22Rv1 (cell line): Measurements from ENCODE around the gene CMTM4.

Source experiments
- H3K27ac ChIP-seq: fragments of 450-650 bp; 2 replicates; pipeline ENCODE4 v1.5.1; 2017
- CTCF ChIP-seq: fragments of 450-650 bp; IDR thresholded peaks from 2 replicates; pipeline ENCODE4 v1.5.1; 2017; ENCODE audit warnings: mild to moderate bottlenecking
- ZFX ChIP-seq: fragments of 450-650 bp; IDR thresholded peaks from 2 replicates; pipeline ENCODE4 v1.6.1; 2017; ENCODE audit warnings: antibody characterized with exemption, borderline replicate concordance

CMTM4 gene

DNA sequence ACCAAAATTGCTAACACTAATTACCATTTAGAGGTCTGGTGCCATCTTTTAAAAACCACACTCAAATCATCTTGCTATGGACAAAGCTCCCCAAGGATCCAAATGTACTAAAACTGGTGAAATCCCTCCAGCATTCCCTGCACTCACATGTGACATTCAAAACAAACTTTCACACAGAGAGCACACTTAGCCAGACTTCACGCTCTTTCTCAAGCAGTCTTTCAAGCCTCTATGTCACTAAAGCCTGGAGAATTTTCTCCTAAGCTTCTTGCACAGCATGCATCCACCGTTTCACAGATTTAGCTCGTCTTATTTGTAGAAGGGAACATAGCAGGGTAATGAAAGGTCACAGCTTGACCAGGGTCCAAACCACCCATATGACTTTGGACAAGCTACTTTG, 72.8 kb downstream of the CMTM4 start:
- no peak overlapping the region for H3K27ac ChIP-seq
- TF ChIP-seq CTCF = no peak
- no peak for TF ChIP-seq ZFX

GRCh38 chr16:66622863-66623262, 73.7 kb downstream of the CMTM4 start:
- H3K27ac ChIP-seq = no peak overlapping the region
- TF ChIP-seq CTCF (no peak), ZFX (no peak)

DNA sequence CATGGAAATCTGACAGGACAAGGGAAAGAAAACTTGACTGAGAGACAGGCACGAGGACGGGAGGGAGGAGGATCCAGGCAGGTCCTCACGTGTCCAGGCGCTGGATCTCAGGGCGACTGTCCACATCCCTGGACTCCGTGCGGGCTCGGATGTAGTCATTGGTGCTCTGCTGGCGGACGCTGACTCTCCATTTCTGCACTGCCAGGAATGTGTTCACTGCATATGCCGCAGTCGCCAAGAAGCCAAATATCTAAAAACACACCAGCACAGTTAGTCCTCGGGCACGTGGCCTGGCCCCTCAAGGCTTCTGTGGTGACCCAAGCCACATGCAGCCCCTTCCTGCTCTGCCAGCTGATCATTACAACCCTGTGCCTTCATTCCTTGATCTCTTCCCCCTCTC, 74.6 kb downstream of the CMTM4 start:
- TF ChIP-seq CTCF (no peak), ZFX (no peak)
- no peak overlapping the region for H3K27ac ChIP-seq

DNA sequence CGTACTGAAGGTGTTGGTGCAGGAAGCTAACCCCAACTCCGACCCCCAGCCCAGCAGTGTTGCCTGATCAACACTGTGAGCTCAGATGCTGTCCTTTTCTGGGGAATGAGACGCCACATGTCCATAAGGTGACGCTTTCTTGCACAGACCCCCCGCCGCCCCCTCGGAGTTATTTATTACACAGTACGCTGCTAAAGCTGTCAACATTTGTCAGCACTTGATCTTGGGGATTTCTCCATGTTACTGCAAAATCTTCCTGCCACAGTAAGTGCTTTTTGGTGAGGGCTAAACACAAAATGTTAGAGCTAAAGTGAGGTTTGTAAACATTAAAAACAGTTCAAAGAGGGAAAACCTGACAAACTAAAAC, 76.1 kb downstream of the CMTM4 start:
- TF ChIP-seq CTCF = no peak
- no peak overlapping the region for H3K27ac ChIP-seq

GRCh38 chr16:66619534-66620428, 76.8 kb downstream of the CMTM4 start:
- TF ChIP-seq CTCF = no peak
- no peak for TF ChIP-seq ZFX
- no peak overlapping the region for H3K27ac ChIP-seq

- TF ChIP-seq ZFX (no peak), CTCF (no peak)
Observed at GRCh38 chr16:66618588-66619375, 77.8 kb downstream of the CMTM4 start.

DNA sequence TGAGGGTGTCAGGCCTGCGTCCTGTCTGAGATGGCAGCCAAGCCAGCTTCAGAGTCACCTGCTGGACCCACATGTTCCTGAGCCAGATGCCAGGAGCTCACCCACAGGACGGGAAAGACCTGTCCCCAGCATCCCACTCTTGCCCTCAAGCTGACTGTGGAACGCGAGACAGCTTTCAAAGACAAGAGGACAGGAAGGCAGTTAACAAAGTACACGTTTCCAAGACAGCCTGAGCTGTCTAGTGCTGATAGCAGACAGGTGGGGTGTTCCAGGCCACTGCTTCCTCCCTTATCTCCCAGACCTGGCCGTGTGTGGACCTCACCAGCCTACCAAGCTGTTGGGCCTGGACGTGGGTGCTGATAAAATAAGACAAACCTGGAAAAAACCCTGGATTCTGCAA, 78.8 kb downstream of the CMTM4 start:
- no peak overlapping the region for H3K27ac ChIP-seq
- TF ChIP-seq ZFX = no peak
- no peak for TF ChIP-seq CTCF

More at GRCh38 chr16:66618588-66619375, 77.8 kb downstream of the CMTM4 start:
- H3K27ac ChIP-seq = no peak overlapping the region
